ENCODE results near the gene ZNF81. TPM values are rescaled to one million over a fixed set of nuclear protein-coding genes. Genes with fewer than 3 reads are reported as not detected.

Gene ZNF81
- total RNA-seq, 1 experiment from 2014 or later: 4.8 TPM

- H3K27ac ChIP-seq (ENCODE audit: low read depth, low read length): no peak overlapping the region
- H3K79me2 ChIP-seq (ENCODE audit: insufficient read depth, low read length): no peaks in the 10 kb centered on the region
- no peak overlapping the region for H3K4me3 ChIP-seq (replicated peaks in 1 of 2; ENCODE audit: low read depth in 1 of 2, low read length in 2 of 2)
- intact Hi-C loops (cut with micrococcal nuclease): no loop called here
- TF ChIP-seq, protein P1, sequence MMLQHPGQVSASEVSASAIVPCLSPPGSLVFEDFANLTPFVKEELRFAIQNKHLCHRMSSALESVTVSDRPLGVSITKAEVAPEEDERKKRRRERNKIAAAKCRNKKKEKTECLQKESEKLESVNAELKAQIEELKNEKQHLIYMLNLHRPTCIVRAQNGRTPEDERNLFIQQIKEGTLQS (IDR thresholded peaks at IDR 0.05): no peak
- TF ChIP-seq CEBPB (IDR thresholded peaks at IDR 0.05; ENCODE audit: low read depth) (no peak), EZH2phosphoT487 (IDR thresholded peaks at IDR 0.05; ENCODE audit: borderline replicate concordance) (no peak), JUND (IDR thresholded peaks at IDR 0.05) (no peak), POLR2AphosphoS5 (IDR thresholded peaks at IDR 0.05; ENCODE audit: low read depth, low read length) (no peak), SRF (IDR thresholded peaks at IDR 0.05; ENCODE audit: low read depth) (no peak), ZBTB33 (IDR thresholded peaks at IDR 0.05; ENCODE audit: extremely low read depth, insufficient replicate concordance, low read length) (no peak), REST (IDR thresholded peaks at IDR 0.05; ENCODE audit: low read depth) (no peak), TCF7L2 (IDR thresholded peaks at IDR 0.05; ENCODE audit: borderline replicate concordance, extremely low read depth, insufficient read depth, insufficient read length) (no peak), CBX3 (IDR thresholded peaks at IDR 0.05; ENCODE audit: low read depth) (no peak), SIN3A (IDR thresholded peaks at IDR 0.05; ENCODE audit: low read depth) (no peak), ELF1 (IDR thresholded peaks at IDR 0.05; ENCODE audit: borderline replicate concordance, low read depth) (no peak), SP1 (IDR thresholded peaks at IDR 0.05; ENCODE audit: low read depth) (no peak), ZNF274 (IDR thresholded peaks at IDR 0.05; ENCODE audit: low read depth, low read length) (no peak), EZH2 (IDR thresholded peaks at IDR 0.05) (no peak), FOSL1 (IDR thresholded peaks at IDR 0.05; ENCODE audit: low read depth) (no peak), ZFX (IDR thresholded peaks at IDR 0.05) (no peak), CTCF (IDR thresholded peaks at IDR 0.05 in 2 of 3, conservative IDR thresholded peaks at IDR 0.05 in 1 of 3; ENCODE audit: borderline replicate concordance in 1 of 3, insufficient read depth in 1 of 3, low read depth in 2 of 3, low read length in 2 of 3) (no peak), RAD21 (IDR thresholded peaks at IDR 0.05; ENCODE audit: low read depth) (no peak)
- TF ChIP-seq, protein P2, sequence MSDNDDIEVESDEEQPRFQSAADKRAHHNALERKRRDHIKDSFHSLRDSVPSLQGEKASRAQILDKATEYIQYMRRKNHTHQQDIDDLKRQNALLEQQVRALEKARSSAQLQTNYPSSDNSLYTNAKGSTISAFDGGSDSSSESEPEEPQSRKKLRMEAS (IDR thresholded peaks at IDR 0.05): no peak
- ChIA-PET CTCF (no interaction called here), POLR2A (no interaction called here), RAD21 (ENCODE audit: low non-redundant PET in 1 of 2, low total read pairs in 2 of 2, uncharacterized antibody in 2 of 2, unreplicated experiment in 2 of 2) (no interaction called here)
- H4K20me1 ChIP-seq (ENCODE audit: insufficient read depth): no peaks in the 10 kb centered on the region
- no peaks in the 10 kb centered on the region for H3K27me3 ChIP-seq (ENCODE audit: insufficient read depth, low read length)
- no peak for DNase-seq (ENCODE audit: low read depth, low spot score)
- H2AFZ ChIP-seq (ENCODE audit: low read depth, low read length, poor library complexity, severe bottlenecking): no peak overlapping the region
- H3K4me1 ChIP-seq (ENCODE audit: control insufficient read depth in 1 of 2, insufficient read depth in 2 of 2, low read length in 2 of 2): peaks cover 0 to 7% of the 10 kb centered on the region in 2 experiments; a peak in 1 of 4 replicates
- H3K9me3 ChIP-seq (ENCODE audit: control insufficient read depth in 1 of 2, insufficient read depth in 1 of 2, low read depth in 1 of 2, low read length in 2 of 2): no peaks in the 10 kb centered on the region
- H3K36me3 ChIP-seq (ENCODE audit: control insufficient read depth in 1 of 2, insufficient read depth in 2 of 2, low read length in 2 of 2): no peaks in the 10 kb centered on the region
- ATAC-seq: no peak
- BruUV-seq (replicated peaks): no TSS peak
- H3K9me2 ChIP-seq (ENCODE audit: insufficient read depth): no peaks in the 10 kb centered on the region
- H3K9ac ChIP-seq (ENCODE audit: low read length): no peak overlapping the region
- no peak overlapping the region for H3K4me2 ChIP-seq (ENCODE audit: low read length)
Observed at GRCh38 chrX:47815901-47816845, 20.5 kb upstream of the ZNF81 start.

All from HCT116 (cell line).